GM12864 (cell line): ENCODE results near the gene GLUD1.
"Not testable (repeated sequence)": the region's sequence is repeated elsewhere in the genome, so short reads cannot be mapped to it uniquely, and the experiment has no call there.

Source experiments
- DNase-seq: peaks from one replicate; pipeline ENCODE4 v3.0.0-alpha.2; 2011; ENCODE audit warnings: low read depth
- H3K4me3 ChIP-seq: 2 replicates; pipeline ENCODE4 v1.5.1; 2011; ENCODE audit warnings: mild to moderate bottlenecking, low read depth, low read length, control low read depth
- TF ChIP-seq, protein P1 (sequence below): IDR thresholded peaks from 2 replicates; pipeline ENCODE4 v1.5.1; 2011; ENCODE audit warnings: low read depth, mild to moderate bottlenecking, moderate library complexity, low read length, control low read depth, inconsistent platforms; ENCODE audit errors: missing control alignments

GLUD1 gene

DNA sequence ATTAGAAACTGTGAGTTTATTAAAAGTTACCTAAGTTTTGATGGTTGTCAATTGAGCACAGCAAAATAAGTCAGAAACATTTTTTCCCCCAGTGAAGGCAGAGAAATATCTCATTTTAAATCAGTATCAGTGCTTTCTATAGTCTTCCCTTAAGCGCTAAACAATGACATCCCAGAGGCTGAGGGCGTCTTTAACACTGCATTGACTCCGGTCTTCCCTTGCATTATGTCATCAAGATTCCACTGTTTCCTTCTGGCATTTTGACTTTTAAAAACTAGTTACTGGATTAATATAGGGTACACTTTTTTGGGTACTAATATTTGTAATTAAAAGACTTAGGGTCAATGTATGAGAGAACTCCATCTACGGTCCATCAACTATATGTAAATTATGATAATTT is 3.9 kb downstream of the GLUD1 start:
- DNase-seq, result no peak
- TF ChIP-seq, protein P1, sequence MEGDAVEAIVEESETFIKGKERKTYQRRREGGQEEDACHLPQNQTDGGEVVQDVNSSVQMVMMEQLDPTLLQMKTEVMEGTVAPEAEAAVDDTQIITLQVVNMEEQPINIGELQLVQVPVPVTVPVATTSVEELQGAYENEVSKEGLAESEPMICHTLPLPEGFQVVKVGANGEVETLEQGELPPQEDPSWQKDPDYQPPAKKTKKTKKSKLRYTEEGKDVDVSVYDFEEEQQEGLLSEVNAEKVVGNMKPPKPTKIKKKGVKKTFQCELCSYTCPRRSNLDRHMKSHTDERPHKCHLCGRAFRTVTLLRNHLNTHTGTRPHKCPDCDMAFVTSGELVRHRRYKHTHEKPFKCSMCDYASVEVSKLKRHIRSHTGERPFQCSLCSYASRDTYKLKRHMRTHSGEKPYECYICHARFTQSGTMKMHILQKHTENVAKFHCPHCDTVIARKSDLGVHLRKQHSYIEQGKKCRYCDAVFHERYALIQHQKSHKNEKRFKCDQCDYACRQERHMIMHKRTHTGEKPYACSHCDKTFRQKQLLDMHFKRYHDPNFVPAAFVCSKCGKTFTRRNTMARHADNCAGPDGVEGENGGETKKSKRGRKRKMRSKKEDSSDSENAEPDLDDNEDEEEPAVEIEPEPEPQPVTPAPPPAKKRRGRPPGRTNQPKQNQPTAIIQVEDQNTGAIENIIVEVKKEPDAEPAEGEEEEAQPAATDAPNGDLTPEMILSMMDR, result no peak
- H3K4me3 ChIP-seq, result no peak overlapping the region

DNA sequence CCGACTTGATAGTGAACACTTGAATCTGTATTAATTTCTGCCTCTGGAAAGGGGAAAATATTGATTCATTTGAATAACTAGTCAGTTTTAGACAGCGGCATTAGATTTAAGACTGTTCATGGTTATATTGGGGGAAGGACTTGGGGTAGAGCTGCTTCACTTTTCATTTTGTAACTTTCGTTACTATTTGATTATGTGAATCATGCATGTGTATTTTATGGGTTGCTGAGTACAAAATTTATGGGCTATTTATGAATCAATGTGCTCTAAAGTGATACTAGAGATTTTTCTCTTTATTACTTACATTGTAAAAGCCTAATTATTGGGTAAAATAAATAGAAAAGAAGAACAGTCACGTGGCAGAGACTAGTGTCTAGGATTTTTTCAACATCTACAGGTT is 4.9 kb downstream of the GLUD1 start:
- H3K4me3 ChIP-seq, result no peak overlapping the region
- no peak for DNase-seq
- TF ChIP-seq, protein P1, result no peak

DNA sequence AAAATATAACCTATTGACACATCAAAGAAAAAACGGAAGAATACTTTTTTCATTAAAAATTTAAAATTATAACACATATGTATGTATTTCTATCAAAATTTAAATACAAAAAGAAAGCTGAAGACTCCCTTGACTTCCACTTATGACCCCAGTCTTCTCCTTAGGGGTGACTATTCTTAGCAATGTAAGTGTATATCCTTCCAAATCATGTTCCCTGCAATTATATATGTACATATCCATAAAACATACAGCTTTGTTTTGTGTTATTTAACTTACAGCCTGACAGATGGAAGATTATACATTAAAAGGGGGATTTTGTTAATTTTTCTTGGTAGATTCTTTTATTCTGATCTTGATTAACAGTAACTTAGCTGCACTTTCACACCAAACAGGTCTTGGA is 9.1 kb downstream of the GLUD1 start:
- no peak overlapping the region for H3K4me3 ChIP-seq
- no peak for DNase-seq
- TF ChIP-seq, protein P1, result no peak

DNA sequence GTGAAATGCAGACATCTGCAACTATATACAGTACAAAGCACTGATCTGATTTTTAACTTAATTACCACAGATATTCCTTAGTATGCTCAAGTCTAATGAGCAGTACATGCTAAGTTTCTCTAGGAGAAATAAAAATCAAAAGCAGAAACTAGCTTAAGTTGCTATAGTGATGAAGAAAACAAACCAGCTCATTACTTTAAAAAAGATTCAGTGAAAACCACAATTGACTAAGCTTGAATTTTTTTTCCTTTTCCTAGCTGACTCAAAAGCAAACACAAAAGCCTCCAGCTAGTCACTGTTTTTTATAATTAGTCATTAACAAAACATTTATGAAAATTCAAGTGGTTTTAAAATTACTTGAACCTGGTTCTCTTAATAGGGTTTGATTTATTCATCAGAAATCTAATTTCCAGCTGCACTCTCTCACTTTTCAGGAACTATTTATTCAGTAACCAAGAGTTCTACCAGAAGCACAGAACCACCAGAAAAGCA is 10.3 kb downstream of the GLUD1 start:
- not testable (repeated sequence) for H3K4me3 ChIP-seq, DNase-seq

DNA sequence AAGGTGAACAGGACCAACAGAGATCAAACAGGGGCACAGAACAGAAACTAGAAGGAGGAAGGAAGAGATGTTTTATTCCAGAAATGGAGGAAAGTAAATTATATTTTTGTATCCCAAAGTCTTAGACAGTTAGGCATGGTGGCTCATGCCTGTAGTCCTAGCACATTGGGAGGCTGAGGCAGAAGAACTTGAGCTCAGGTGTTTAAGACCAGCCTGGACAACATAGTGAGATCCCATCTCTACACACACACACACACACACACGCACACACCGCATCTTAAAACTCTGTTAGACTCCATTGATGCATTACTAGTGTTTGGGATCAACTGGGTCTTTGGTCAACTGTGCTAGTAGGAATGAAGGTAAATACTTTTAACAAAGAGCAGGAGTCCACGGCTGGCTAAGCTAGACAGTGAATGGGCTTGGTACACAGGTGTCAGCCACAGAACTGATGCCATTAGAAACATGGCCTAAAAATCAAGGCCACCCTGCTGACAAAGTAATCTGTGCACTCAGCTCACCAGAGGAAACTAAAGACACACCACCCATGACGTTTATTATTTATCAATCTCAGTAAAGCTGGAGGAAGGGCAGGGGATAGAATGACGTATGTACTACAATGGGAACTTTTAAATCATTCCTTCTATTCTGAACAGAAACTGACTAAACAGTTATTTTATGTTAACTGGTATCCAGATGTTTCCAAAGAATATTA is 10.9 kb downstream of the GLUD1 start:
- DNase-seq, H3K4me3 ChIP-seq: not testable (repeated sequence)

DNA sequence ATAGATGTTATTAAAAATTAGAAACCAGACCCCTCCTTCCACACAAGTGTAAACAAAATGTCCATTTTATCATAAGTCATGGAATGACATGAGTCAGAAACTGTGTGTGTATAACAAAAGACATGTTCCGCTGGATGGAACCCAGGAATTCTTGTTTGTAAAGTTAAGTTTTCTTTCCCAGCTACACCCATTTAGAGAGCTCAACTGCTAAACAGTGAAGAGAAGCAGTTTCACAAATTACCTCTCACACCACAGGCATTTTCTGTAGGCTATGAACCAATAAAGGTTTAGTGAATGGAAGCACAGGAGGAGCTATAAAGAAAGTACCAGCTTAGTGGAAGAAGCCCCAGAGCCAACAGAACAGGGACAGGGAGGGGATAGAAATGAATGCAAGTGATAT is 12.4 kb downstream of the GLUD1 start:
- DNase-seq, H3K4me3 ChIP-seq: not testable (repeated sequence)

DNA sequence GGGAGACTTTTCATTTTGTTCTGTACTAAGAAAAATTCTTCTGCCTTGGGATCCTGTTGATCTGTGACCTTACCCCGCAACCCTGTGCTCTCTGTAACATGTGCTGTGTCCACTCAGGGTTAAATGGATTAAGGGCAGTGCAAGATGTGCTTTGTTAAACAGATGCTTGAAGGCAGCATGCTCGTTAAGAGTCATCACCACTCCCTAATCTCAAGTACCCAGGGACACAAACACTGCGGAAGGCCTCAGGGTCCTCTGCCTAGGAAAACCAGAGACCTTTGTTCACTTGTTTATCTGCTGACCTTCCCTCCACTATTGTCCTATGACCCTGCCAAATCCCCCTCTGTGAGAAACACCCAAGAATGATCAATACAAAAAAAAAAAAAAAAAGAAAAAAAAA is 13.1 kb downstream of the GLUD1 start:
- not testable (repeated sequence) for DNase-seq

DNA sequence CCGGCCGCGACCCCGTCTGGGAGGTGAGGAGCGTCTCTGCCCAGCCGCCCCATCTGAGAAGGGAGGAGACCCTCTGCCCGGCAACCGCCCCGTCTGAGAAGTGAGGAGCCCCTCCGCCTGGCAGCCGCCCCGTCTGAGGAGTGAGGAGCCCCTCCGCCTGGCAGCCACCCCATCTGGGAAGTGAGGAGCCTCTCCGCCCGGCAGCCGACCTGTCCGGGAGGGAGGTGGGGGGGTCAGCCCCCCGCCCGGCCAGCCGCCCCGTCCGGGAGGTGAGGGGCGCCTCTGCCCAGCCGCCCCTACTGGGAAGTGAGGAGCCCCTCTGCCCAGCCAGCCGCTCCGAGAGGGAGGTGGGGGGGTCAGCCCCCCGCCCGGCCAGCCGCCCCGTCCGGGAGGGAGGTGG is 14.0 kb downstream of the GLUD1 start:
- DNase-seq, H3K4me3 ChIP-seq: not testable (repeated sequence)

More for the DNA sequence above, 13.1 kb downstream of the GLUD1 start:
- H3K4me3 ChIP-seq, result not testable (repeated sequence)

DNA sequence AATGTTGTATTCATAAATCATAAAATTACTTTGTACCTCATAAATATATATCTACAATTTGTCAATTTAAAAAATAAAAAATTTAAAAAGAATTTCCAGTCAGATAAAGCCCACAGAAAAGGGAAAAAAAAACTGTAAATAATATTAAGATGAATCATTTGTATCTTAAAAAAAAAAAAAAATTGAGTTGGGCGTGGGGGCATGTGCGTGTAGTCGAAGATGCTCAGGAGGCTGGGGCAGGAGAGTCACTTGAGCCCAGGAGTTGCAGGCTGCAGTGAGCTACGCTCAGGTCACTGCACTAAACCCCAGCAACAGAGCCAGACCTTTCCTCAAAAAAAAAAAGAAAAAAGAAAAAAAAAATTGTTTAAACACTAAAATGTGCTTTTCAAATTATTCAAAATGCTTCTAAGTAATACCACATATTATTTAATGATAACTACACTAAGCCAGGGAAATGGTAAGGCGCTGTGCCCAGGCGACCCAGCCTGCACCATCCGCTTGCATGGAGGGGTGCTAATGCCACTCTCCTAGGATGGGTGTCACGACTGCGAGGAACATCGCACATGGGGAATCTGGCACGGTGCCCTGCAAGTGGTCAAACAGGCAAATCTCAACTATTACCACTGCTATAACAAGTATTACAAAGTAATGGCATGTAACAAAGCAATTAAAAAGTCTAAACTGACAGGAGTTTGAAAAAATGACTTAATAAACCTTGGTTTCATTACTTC is 15.4 kb downstream of the GLUD1 start:
- H3K4me3 ChIP-seq, result no peak overlapping the region
- no peak for DNase-seq
- TF ChIP-seq, protein P1, result no peak

DNA sequence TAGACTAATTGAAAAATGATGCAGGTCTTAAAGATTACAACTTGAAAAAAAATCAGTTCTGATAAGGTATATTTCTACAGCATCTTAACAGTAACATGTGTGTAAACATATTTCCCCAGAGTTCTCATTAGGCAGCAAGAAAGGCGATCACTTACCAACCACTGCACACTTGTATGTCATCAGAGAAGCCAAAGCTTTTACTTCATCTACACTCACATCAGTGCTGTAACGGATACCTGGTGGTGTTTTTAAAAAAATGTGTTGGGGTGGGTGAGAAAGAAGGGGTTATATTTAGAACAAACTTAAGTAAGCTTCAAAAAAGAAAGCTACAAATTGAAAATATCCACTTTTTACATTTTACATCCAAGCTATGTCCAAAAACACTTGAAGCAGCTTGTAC is 18.2 kb downstream of the GLUD1 start:
- not testable (repeated sequence) for H3K4me3 ChIP-seq, DNase-seq
